GM19397 (cell line): ENCODE measurements around the gene VSTM2B.

Source experiments
- ATAC-seq: cut with Tn5 transposase; IDR thresholded peaks from one replicate; pipeline ENCODE4 v1.9.1; 2021; ENCODE audit warnings: mild to moderate bottlenecking, moderate library complexity; ENCODE audit not compliant: unreplicated experiment

The VSTM2B gene

DNA sequence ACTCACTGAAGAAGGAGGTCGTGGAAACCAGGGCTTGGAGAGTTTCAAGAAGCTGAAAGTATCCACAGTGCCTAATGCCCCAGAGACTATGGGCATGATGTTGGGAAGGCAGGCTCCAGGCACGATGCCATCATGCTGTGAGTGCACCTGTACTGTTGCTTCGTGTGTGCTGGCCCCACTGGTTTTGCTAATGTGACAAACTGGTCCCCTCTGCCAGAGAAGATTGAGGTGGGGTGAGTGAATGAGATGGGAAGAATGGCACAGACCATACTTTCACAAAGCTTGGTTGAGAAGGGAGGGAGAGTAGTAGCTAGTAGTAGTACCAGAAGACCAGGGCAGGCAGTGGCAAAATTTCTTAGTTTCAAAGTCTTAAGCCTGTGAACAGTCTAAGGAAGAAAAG is 61.3 kb downstream of the VSTM2B start:
- ATAC-seq = no peak

DNA sequence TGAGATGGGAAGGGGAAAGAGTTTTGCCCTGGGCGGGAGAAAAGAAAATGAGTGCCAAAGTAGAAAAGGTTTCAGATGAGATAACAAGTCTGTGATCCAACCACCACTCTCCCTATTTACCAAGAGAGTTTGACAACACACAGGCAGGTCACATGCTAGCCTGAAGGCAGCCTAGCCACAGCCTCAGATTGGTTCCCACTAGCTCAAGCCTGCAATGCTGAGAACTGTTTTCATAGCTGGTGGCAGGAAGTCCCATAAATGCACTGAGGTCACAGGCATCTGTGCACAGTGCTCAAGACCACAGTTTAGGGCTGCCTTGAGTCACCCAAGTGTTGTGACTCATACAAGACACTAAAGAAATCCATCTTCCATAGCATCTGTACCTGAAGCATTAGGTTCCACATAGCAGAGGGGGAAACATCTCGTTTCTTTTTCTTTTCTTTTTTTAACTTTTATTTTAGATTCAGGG is 61.8 kb downstream of the VSTM2B start:
- peak; percentile 58 for ATAC-seq

DNA sequence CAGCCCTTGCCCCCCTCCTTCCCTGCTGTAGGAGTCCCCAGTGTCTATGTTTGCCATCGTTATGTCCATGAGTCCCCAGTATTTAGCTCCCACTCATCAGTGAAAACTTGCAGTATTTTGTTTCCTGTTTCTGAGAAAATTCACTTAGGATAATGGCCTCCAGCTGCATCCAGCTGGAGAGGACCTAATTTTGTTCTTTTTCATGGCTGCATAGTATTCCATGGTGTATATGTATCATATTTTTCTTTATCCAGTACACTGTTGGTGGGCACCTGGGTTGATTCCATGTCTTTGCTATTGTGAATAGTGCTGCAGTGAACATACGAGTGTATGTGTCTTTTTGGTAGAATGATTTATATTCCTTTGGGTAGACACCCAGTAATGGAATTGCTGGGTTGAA is 62.3 kb downstream of the VSTM2B start:
- ATAC-seq = no peak

DNA sequence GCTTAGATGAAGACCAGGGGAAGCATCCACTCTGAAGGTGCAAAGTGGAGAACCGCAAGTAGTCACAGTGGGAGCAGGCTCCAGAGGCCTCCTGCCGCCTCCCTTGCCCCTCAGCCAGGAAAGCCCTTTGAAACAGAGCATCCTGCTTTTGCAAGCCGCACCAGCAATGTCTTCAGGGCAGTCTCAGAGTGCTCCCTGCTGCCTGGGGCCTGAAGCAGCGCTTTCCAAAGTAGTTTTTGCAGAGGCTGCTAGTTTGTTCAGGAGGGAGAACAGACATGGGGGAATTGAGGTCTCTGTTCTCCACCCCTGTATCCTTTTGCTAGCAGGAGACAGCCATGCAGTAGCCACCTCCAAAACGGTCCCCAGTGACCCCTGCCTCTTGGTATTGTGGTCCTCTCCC is 64.5 kb downstream of the VSTM2B start:
- ATAC-seq = no peak

DNA sequence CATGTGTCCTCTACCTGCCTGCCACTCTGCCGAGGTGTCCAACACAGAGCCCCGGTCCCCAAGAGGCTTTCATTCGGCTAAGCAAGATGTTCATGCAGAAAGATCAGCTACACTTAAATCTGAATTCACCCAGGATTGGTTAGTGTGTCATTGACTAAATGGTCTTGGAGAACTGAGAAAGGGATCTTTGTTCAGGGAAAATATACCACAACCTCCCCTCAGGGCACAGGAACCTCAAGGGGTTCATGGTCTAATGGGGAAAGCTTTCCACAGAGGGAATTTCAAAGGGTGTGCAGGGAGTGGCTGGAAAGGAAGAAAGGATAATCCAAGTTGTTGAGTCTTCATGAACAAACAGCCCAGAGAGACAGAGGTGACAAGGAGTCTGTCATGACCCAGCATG is 65.9 kb downstream of the VSTM2B start:
- ATAC-seq = no peak

DNA sequence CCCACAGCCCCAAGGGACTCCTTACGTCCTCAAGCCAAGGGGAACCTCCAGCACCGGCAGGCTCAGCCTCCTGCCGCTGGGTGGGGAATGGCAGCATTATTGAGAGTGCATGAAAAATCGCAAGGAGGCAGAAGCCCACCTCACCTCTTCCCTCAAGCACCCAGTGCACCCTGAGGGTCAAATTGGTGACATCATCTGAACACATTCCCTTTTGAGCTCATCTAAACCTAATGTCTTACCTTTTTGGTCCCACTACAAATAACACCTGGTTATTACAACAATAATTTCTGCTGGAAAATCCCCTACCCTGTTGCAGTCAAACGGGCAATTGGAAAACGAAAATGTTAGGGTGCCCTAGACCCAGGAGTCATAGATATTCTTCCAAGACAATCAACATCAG is 68.1 kb downstream of the VSTM2B start:
- no peak for ATAC-seq

DNA sequence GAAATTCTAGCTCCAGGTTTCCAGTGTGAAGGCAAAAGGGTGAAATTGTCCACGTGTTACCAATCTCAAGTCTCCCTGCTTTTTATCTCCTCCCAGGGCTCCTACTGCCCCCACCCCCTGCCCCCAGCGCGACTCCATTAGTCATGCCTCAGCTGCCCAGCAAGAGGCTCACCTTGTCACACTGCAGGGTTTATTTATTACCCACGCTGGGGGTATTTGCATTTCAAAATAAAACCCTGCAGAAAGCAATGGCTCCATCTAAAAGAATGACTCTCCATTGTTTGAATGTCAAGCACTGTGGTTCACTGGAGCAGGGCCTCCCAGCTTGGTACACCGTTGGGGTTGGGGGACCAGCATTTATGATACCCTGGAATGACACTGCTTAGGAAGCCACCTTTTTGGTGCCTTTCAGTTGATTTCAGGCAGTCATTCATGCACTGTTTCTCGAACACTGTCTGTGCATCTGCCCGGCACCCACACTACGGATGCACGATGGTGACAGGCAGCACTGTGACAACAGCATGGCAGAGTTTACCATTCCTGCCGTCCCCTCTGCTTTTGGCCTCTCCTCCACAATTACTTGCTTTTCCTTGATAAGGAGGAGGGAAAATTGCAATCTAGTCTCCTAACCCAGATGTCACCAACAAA is 70.4 kb downstream of the VSTM2B start:
- ATAC-seq = no peak

DNA sequence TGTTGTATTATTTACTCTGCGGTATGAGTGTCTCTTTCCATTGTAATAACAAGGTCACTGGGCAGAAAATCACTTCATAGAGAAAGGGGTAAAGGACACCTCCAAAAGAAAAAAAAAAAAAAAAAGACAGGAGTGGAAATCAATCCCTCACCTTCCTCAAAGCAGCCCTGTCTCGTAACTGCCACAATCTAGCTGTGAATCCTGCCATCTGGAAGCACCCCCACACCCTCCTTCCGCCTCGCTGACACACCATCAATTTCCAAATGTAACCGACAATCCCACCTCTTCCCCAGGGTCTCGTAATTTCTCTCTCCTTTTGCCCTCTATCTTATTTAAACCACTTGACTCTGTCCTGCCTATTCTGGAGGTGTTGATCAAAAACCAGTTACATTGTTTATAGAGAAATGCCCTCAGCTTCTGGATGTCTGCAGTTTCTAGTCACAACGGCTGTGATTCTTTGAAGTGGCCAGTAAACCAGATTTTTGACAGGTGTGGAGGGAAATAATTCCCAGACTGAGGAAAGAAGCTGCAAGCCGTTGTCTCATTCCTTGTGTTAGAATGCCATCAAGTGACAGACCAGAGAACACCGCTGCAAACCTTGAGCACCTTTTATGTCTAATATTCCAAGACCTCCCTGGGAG is 71.2 kb downstream of the VSTM2B start:
- ATAC-seq = no peak

DNA sequence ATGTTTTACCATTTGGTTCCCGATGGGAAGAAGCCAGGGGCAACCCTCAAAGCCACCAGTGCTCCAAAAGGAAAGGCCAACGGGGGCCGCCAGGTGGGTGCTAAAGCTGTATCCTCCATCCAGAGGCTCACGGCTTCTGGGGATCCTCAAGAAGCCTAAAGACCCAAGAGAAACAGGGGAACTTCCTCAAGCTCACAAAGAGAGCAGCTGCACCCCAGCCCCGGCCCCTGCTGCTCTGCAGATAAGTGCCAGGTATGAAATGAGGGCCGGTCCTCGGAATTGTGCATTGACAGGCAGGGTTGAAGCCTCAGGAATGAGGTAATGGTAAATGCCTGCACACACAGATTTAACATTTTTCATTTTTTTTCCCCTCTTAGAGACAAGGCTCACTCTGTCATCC is 72.2 kb downstream of the VSTM2B start:
- ATAC-seq = no peak

DNA sequence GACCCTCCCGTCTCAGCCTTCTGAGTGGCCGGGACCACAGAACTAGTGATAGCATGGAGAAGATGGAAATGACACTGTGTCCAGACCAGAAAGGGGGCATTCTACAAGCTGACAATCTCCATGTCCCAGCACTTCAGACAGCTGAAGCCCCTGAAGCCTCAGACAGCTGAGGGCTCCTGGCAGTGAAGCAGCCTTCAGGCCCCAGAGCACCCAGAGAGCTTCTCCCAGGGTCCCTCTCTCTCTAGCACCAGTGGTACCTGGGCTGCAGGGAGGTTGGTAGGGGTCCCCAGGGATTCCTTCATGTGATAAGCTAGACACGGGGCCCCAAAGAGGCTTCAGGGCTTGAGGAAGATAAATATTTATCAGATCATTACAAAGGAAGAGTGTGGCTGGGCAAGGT is 72.7 kb downstream of the VSTM2B start:
- no peak for ATAC-seq

DNA sequence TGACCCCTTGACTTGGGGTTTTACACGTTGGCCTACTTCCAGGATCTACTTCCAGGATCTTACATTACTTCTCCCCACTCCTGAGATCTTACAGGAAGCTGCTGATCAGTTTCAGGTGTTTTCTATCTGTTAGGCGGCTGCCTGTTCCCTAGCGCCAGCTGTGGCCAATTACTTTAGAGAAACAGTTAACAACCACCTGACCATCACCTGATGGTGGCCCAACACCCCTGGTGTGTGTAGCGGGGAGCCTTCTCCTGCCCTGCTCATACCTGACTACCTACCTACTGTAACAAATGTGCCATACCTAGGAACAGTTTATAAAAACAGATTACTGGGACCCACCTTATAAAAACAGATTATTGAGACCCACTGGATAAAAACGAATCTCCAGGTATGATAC is 77.5 kb downstream of the VSTM2B start:
- ATAC-seq = no peak

DNA sequence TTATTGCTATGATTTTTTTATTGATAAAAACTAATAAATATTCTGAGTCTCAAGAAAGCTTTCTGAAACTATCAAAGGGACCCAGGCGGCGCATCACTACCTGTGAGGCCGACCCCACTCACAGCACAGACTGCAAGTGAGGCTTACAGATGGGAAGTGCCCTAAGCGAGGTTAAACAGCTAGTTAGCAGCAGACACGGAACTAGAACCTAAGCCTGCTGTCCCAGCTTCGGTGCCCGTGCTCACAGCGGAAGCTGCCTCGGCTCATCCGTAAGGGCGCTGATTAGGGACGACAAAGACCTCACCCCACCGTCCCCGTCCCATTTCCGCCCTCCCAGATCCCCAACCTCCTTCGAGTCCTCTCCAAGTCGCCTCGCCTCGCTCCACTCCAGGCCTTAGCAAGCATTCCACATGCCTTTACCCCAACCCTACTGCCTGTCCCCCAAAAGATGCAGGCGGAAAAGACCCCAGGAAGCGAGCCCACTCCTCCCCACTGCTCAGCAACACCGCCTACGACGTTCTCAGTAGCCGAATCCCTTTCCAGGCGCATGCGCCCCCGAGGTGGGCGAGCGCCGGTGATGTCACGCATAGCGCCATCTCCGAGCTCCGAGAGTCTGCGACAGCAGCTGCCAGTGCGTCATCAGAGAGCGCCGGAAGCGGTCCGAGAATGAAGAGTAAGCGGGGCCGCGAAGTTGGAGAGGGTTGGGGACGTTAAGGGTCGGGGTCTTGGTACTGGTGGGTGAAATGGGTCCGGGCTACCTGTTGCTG is 80.0 kb downstream of the VSTM2B start, which contains the start of gene POP4:
Gene POP4 (plus strand): TSS at position 631 of the 767 bp plus-strand sequence. CDS start 36 bp downstream, at position 667.
- ATAC-seq = peak; percentile 72

DNA sequence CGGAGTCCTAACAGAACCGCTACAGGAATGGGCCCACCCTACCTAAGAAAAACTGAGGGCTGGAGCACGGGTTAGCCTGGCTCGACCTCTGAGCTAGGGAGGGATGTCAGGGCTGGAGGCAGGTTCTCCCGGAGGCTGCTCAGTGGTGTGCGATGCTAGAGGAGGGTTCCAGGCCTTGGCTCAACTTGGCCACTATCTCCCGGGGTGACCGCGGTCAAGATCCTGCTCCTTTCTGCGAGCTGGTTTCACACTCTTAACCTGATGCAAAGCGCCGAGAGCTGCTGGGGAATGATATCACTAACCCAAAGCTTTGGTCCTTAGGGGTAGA is 80.6 kb downstream of the VSTM2B start:
- ATAC-seq = no peak

DNA sequence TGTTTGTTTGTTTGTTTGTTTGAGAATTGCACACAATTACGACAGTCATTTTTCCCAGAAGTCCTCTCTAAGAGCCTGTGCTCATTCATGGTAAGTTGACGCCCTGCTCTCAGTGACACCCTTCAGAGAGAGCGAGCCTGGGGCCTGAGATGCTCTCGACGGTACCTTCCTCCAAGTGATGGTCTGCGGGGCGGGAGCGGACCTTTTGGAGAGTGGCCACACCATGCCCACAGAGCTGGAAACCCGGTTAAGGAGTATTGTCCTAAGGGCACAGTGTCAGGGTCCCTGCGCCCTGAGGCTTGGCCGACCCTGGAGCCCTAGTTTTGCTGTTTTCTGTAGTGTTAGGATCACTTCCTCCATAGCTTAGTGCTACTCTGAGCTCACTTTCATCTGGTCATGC is 83.8 kb downstream of the VSTM2B start:
- no peak for ATAC-seq

DNA sequence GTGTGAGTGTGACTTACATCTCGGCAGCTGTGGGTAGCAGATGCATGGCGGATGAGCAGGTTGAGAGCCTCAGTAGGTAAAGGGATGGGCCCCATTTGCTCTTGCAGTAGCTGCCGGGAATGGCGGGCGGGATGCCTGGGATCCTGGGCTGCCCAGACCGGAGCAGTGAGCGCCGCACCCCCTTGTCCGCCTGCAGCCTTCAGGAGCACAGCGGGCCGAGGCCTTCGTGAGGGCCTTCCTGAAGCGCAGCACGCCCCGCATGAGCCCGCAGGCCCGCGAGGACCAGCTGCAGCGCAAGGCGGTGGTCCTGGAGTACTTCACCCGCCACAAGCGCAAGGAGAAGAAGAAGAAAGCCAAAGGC is 84.4 kb downstream of the VSTM2B start:
- ATAC-seq = no peak

DNA sequence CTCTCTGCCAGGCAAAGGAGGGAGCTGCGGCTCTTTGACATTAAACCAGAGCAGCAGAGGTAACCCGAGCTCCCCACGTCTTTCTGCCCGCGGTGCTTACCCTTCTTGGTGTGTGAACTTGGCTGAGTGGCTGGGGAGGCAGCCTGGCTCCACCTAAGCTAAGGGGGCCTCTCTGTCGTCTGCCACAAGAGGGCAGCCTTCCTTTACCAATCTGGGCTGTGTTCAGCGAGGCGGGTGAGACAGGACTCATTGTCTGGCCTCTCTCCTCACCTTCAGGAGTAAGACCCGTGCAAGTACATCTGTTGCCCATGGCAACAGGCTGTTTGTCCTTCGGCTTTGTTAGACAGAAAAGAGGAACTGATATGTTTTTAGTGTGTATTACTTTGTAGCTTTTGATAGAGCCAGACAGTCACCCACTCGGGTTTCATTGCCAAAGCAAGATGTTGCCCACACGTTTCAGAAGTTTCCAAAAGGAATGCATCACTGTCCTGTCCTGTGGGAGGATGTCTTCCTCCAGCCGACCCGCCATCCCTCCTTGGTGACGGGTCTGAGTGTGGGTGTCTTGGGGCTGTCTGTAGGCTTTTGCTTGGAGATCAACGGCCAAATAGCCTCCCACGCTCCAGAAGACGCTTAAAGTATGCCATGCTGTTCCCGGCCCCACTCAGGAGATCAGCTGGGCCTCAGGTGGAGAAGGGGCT is 84.9 kb downstream of the VSTM2B start:
- ATAC-seq = peak; percentile 70

DNA sequence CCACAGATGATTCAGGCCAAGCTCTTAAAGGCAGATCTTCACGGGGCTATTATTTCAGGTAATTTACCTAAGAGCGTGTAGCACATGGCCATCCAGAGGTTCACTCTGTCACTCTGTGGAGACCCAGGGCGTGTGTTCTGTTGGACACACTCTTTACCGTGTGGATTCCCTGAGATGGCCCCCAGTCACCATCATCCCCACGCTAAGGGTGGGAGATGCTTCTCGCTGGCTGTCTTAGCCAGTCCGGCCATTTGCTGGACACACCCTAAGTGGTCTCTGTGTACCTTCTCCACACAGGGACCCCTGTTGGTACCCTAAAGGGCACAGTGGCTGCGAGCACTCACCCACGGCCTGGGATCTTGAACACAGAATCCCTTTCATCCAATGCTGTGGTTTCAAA is 86.3 kb downstream of the VSTM2B start:
- ATAC-seq = no peak

DNA sequence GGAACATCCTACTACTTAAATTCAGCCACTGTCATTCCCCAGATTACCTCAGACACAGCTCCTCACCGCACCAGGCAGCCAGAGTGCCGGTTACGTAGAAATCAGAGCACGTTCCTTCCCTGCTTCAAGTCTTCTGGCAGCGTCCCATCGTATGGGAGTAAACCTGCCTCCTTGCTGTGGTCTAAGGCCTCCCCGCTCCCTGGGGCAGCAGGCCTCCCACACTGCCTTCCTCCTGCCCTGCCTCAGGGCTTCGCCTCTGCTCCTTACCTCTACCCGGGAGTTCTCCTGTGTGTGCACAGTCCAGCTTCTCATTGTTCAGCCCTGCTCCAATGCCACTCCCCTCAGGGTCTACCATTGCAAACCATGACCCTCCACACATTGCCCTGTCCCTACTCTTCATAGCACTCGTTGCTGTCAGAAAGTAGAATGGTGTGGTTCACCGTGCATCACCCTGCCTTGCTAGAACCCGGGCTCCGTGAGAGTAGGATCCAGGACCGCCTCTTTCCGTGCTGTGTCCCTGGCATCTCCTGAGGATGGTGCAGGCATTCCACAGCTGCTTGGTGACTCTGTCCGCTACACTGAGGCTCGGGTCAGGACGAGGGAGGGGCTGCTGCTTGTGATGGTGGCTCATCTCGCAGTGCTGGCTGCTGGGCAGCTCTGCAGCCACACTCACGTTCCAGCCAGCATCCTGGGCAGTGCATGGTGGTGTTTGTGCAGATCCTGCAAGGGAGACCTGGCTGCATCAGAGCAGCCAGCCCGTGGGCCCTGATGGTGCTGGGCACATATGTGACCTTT is 87.2 kb downstream of the VSTM2B start:
- ATAC-seq = no peak

DNA sequence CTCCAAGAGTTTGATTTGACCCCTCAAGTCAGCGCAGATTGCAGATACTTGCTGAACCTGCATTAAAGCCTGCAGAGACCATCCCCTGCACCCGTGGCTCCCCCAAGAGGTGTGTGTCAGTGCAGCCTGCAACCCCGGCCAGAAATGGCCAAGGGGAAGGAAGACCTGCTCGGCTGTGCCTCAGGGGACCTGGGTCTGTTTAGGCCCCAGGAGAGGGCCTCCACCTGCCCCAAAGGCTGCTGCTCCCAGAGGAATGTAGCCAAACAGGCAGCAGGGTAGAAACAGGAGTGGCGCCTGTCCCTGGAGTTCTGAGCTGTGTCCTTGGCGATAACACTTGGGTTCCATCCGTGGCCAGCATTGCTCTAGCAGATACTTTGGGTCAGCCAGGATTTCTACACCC is 88.3 kb downstream of the VSTM2B start:
- ATAC-seq = no peak
